Hippocampal formation (tissue), 2 donors: ENCODE data around the gene ANKRD7.
"Not testable (repeated sequence)": the region's sequence is repeated elsewhere in the genome, so short reads cannot be mapped to it uniquely, and the experiment has no call there.

Experiments
- DNase-seq, 2 donors: peaks; one replicate each; lab custom pipeline; 2025; lab: John Stamatoyannopoulos, UW

Gene ANKRD7

DNA sequence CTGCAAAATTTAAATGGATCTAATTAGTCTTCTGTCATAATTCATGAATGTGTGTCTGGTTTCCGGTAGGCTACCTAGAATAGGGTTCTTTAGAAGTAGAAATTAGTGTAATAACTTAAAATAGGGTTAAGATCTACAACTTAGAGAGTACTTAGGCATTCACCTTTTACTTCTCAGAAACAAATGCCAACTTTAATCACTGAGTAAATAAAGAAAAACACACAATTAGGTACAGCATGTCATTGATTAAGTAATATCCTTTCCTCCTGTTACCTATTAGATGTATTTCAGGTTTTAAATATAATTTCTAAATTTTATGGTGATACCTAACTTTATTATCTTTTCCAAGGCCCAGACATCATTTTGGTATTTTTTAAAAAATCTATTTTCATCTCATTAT is 9.3 kb downstream of the ANKRD7 start:
- DNase-seq = no peak

- DNase-seq = no peak
These were observed 14.5 kb downstream of the ANKRD7 start for GRCh38 chr7:118239014-118239413.

DNA sequence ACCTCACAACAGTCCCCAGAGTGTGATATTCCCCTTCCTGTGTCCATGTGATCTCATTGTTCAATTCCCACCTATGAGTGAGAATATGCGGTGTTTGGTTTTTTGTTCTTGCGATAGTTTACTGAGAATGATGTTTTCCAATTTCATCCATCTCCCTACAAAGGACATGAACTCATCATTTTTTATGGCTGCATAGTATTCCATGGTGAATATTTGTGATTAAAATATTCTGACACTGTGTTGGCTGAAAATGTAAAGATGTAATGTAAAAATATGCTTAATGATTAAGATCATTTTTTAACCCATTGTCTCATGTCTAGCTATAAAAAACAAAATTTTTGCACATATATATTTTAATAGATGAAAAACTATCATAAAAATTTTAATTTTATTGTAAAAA is 15.8 kb downstream of the ANKRD7 start:
- DNase-seq = not testable (repeated sequence)

DNA sequence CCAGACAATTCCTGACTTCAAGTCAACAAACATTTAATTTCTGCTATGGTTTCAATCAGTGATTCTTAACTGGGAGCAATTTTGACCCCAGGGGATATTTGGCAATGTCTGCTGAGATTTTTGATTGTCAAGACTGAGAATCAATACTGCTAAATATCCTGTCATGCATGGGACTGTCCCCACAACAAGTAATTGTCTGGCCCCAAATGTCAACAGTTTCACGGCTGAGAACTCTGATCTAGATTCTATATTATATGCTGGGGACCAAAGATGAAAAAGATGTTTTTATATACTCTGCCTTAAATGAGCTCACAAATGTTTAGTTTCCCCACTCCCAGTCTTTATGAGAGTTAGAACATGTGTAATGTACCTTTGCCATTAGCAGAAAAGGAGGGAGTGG is 19.2 kb downstream of the ANKRD7 start:
- DNase-seq = no peak

GRCh38 chr7:118245267-118246040 is 20.9 kb downstream of the ANKRD7 start:
- no peak for DNase-seq

DNA sequence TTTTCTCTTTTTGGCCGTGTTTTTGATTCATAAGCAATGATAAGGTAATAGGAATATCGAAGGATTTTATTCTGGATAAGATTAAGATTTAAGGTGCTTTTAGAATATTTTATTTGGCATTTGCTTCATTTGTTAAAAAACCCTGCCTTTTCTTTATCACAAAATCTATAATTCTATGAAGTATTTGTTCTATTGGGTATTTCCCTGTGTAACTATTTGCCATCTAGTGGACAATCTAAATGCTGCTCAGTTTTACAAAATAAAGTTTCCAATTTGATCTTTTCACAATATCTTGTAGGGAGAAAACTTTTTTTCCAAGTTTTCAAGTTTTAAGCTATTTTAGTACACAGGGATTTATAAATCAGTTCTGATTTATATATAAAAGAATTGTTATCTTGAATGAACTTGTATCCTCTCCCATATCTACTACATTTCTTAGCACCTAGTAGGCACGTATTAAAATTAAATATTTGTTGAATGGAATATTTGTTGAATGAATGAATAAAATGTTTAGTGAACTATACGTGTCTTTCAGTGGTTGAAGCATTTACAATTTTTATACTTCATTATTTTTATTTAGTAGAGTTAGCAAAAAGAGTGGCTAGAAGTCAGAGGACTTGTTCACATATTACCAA is 26.5 kb downstream of the ANKRD7 start:
- DNase-seq = no peak

GRCh38 chr7:118252087-118252486 is 27.6 kb downstream of the ANKRD7 start:
- no peak for DNase-seq

GRCh38 chr7:118259115-118259514 is 34.6 kb downstream of the ANKRD7 start:
- DNase-seq = no peak

GRCh38 chr7:118264836-118265235 is 40.3 kb downstream of the ANKRD7 start:
- DNase-seq = no peak

DNA sequence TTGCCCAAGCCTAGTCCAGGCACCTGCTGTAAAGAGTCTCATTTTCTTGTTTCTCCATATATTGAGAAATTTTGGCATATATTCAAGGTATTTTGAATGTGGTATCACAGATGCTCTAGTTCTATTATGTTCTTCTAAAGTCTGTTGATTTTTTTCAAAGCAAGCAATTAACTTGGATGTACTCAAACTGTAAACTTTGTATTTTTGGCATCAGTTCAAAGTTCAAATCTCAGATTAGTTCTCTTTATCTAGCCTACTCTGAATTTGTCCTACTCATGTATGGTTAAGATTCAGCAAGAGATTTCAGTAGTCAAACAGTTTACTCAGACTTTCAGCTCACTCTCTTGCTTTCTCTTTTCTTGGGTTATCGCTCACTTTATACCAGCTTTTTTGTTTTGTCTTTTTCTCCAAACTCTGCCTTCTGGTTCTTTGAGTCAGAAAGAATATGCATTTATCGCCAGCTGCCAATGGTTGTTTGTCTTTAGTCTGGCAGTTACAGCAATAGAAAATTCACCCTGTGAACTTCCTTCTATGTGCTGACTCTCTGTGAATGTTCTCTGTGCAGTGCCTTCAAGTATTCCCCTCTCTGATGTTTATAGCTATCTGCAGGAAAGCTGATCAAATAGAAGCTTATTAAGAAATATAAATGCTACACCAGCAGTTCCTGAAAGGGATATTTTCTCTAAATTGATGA is 56.0 kb downstream of the ANKRD7 start:
- DNase-seq = no peak

- no peak for DNase-seq
These were observed 56.7 kb downstream of the ANKRD7 start for GRCh38 chr7:118281196-118281595.

DNA sequence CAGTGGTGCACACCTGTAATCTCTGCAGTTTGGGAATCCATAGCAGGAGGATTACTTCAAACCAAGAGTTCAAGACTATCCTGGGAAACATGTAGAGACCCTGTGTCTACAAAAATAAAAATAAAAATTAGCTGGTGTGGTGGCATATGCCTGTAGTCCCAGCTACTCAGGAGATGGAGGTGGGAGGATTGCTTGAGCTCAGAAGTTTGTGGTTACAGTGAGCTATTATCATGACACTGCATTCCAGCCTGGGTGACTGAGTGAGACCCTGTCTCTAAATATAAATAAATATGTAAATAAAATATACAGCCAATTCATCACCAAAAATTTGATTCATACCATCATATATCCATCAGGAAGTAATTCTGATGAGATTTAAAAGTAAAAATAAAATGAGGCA is 60.9 kb downstream of the ANKRD7 start:
- DNase-seq = no peak

- DNase-seq = no peak
These were observed 61.6 kb downstream of the ANKRD7 start for GRCh38 chr7:118286131-118286530.

DNA sequence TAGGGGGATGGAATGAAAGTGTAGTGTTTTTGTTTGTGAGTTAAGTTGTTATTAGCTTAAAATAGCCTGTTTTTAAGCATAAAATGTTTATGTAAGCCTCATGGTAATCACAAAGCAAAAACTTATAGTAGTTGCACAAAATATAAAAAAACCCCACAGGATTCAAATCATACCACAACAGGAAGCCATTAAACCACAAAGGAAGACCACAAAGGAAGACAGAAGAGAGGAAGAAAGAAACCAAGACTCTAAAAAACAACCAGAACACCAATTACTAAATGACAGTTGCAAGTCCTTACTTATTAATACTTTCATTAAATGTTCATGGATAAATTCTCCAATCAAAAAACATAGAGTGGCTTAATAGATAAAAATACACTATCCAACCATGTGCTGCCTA is 63.6 kb downstream of the ANKRD7 start:
- DNase-seq = no peak

- DNase-seq = no peak
These were observed 65.0 kb downstream of the ANKRD7 start for GRCh38 chr7:118289476-118289875.
